Ishikawa (cell line): Measurements from ENCODE around the gene BID.

ENCODE experiments used
- EP300 ChIP-seq: IDR thresholded peaks from 2 replicates; pipeline ENCODE4 v1.6.1; 2012; ENCODE audit warnings: borderline replicate concordance
- TF ChIP-seq, protein P1 (sequence below): IDR thresholded peaks from 2 replicates; pipeline ENCODE4 v1.6.1; 2012

DNA sequence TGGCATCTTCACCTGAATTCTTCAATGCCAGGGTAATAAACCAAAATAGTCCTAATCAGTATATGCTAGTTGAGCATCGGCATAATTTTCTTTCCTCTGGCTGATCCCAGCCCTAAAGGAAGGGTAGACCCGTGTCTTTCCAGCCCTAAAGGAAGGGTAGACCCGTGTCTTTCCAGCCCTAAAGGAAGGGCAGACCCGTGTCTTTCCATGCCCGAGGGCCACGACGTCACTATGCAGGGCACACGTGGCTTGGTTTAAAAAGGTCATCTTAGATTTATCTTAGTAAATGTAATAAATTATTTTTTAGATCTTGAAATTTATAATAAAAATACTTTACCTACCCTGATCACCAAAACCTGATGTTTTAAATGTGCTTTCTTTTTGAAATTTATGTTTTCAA, 45.5 kb downstream of the BID start:
- TF ChIP-seq EP300: no peak
- TF ChIP-seq, protein P1, sequence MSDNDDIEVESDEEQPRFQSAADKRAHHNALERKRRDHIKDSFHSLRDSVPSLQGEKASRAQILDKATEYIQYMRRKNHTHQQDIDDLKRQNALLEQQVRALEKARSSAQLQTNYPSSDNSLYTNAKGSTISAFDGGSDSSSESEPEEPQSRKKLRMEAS: no peak
